Progenitor cell of endocrine pancreas (in vitro differentiated cells): ENCODE results near the gene CNIH1. TPM values are rescaled to one million over a fixed set of nuclear protein-coding genes. Genes with fewer than 3 reads are reported as not detected.

ENCODE experiments used
- DNase-seq: peaks from one replicate; pipeline ENCODE4 v3.0.0; 2021; ENCODE audit warnings: low spot score; ENCODE audit not compliant: unreplicated experiment
- H3K27ac Mint-ChIP-seq: 2 replicates; pipeline ENCODE4 v1.8.0; 2021; ENCODE audit warnings: mild to moderate bottlenecking, moderate library complexity, mixed read lengths
- H3K27me3 Mint-ChIP-seq: 2 replicates; pipeline ENCODE4 v1.8.0; 2021; ENCODE audit warnings: mixed read lengths
- H3K36me3 Mint-ChIP-seq: 2 replicates; pipeline ENCODE4 v1.8.0; 2022; ENCODE audit warnings: mixed read lengths; ENCODE audit not compliant: insufficient read depth
- H3K4me1 Mint-ChIP-seq: 2 replicates; pipeline ENCODE4 v1.8.0; 2021; ENCODE audit warnings: low read depth, mixed read lengths
- H3K4me3 Mint-ChIP-seq: 2 replicates; pipeline ENCODE4 v1.8.0; 2021; ENCODE audit warnings: low read depth, mild to moderate bottlenecking, moderate library complexity, mixed read lengths
- H3K9me3 Mint-ChIP-seq: 2 replicates; pipeline ENCODE4 v1.8.0; 2021; ENCODE audit warnings: low read depth, mixed read lengths
- total RNA-seq: library from RNA; stranded (reverse); gene quantifications from 2 replicates; pipeline ENCODE4 v1.2.1, GENCODE V29; 2021
- TF ChIP-seq, protein P1 (sequence below): fragments of 200-600 bp; sonication (generic); IDR thresholded peaks from one replicate; pipeline ENCODE4 v1.5.0; 2021; ENCODE audit warnings: antibody characterized with exemption, mild to moderate bottlenecking; ENCODE audit not compliant: unreplicated experiment

CNIH1 gene
- total RNA-seq, 1 donor from 2014 or later, result 106 TPM

DNA sequence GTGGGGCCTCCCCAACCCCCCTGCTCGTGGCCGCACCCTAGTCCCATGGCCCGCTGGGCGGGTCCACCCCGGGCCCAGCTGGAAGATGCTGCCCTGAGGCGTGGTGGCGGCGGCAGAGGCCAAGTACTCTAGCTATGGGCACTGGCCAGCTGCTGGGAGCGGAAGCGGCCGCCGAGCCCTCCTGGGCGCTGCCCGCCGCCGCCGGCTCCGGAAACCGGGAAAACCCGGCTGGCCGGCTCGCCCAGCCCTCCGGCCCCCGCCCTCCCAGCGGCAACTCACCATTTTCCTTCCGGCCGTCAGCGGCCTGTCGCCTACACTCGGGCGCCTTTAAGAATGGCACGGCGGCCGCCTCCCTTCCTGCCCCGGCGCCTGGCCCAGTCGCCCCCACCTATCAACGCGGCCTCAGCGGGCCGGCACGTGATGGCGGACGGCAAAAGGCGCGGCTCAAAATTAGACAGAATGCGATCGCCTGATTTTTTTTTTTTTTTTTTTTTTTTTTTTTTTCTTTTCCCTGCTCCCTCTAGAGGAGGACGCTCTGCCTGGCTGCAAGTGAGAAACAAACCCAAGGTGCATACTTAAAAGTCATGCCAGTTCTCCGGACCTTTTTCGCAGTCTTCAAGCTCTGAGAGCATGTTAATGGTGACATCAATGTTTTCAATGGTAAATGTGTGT lies 47.6 kb upstream of the CNIH1 start, which contains the start of gene GMFB:
GMFB (minus strand) TSS at position 335 of the 672 bp plus-strand sequence; CDS start at position 282, 53 bp downstream.
- Mint-ChIP-seq H3K27ac (peak within 1 kb of the TSS; percentile 98), H3K27me3 (no peaks in the 10 kb centered on the region), H3K36me3 (peaks cover 9% of the 10 kb centered on the region), H3K9me3 (no peaks in the 10 kb centered on the region), H3K4me1 (peaks cover 22% of the 10 kb centered on the region), H3K4me3 (peak within 1 kb of the TSS; percentile 86)
- TF ChIP-seq, protein P1, sequence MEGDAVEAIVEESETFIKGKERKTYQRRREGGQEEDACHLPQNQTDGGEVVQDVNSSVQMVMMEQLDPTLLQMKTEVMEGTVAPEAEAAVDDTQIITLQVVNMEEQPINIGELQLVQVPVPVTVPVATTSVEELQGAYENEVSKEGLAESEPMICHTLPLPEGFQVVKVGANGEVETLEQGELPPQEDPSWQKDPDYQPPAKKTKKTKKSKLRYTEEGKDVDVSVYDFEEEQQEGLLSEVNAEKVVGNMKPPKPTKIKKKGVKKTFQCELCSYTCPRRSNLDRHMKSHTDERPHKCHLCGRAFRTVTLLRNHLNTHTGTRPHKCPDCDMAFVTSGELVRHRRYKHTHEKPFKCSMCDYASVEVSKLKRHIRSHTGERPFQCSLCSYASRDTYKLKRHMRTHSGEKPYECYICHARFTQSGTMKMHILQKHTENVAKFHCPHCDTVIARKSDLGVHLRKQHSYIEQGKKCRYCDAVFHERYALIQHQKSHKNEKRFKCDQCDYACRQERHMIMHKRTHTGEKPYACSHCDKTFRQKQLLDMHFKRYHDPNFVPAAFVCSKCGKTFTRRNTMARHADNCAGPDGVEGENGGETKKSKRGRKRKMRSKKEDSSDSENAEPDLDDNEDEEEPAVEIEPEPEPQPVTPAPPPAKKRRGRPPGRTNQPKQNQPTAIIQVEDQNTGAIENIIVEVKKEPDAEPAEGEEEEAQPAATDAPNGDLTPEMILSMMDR, result peak; percentile 50
- peak; percentile 74 for DNase-seq

DNA sequence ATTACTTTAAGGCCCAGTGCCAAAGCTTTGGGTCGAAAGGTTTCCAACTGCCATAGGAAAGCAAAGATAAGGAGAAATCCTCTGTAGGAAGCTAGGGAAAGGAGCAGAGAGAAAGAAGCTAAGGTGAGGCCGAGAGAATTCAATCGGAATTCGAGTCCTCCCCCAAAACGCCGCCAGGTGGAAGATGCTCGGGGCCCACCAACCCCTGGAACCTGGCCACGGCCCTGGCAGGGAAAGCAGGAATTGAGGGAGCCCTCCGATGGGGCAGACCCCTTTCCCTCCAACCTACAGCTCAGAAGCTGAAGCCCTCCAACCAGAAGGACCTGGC lies 47.1 kb upstream of the CNIH1 start:
- Mint-ChIP-seq H3K36me3 (peaks cover 9% of the 10 kb centered on the region), H3K27me3 (no peaks in the 10 kb centered on the region), H3K4me3 (peak overlapping the region; percentile 86), H3K4me1 (peaks cover 22% of the 10 kb centered on the region), H3K27ac (peak overlapping the region; percentile 98), H3K9me3 (no peaks in the 10 kb centered on the region)
- TF ChIP-seq, protein P1, result peak; percentile 49
- no peak for DNase-seq

DNA sequence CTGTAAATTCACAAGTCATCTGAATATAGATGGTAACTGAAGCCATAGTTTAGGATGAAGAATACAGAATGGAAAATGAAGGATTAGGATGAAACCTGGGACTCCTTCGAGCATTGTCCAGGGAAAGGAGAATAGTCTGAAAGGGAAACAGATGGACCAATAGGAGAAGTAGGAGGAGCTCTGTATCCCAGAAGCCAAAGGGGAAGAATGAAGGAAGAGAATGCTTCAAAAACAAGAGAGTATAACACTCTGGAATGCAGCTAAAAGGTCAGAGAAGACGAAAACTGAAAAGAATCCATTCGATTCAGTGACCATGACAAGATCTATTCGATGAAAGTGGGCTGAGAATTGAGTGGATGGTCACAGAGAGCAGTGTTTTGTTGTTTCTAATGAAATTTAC lies 46.6 kb upstream of the CNIH1 start:
- Mint-ChIP-seq H3K4me3 (peak overlapping the region; percentile 86), H3K27me3 (no peaks in the 10 kb centered on the region), H3K9me3 (no peaks in the 10 kb centered on the region), H3K36me3 (peaks cover 12% of the 10 kb centered on the region), H3K4me1 (peaks cover 20% of the 10 kb centered on the region), H3K27ac (peak overlapping the region; percentile 98)
- DNase-seq, result no peak
- TF ChIP-seq, protein P1, result no peak

DNA sequence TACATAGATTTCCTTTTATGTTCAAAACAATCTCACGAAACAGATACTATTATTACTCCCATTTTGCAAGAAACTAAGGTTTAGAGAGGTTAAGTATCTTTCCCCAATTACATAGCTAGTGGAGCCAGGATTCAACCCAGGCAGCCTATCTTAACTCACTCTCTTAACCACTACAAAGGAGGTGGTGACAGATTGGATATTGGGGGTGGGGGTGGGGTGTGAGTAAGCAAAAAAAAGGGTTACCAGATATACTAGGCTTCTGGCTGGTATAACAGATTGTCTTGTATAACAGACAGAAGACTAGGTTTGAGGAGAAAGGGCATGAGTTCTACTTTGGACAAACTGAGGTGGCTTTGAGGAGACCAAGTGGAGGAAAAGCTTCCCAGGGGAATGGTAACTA lies 45.5 kb upstream of the CNIH1 start:
- DNase-seq, result no peak
- H3K4me3 Mint-ChIP-seq, result peak overlapping the region; percentile 51
- H3K27me3 Mint-ChIP-seq, result no peaks in the 10 kb centered on the region
- H3K27ac Mint-ChIP-seq, result no peak overlapping the region
- no peaks in the 10 kb centered on the region for H3K9me3 Mint-ChIP-seq
- TF ChIP-seq, protein P1, result no peak
- peaks cover 20% of the 10 kb centered on the region for H3K4me1 Mint-ChIP-seq
- peaks cover 12% of the 10 kb centered on the region for H3K36me3 Mint-ChIP-seq

DNA sequence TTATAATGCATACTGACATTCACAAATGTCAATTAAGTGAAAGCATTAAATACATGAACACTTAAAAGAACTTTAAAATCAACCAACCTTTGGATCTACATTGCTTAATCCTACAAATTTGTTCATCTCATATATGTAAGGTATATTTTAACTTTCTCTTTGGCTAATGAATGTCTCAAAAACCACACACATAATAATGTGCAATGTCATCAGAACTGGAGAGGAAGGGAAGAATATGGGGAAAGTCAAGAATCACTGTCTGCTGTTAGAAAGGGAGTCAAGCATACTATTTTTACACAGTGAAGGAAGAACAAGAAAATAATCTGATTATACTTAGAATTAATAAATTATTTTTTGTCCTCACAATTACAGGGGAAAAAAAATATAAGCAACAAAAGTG lies 42.7 kb upstream of the CNIH1 start:
- Mint-ChIP-seq H3K27me3 (no peaks in the 10 kb centered on the region), H3K36me3 (peaks cover 13% of the 10 kb centered on the region), H3K9me3 (no peaks in the 10 kb centered on the region), H3K27ac (no peak overlapping the region), H3K4me3 (no peak overlapping the region), H3K4me1 (peaks cover 13% of the 10 kb centered on the region)
- TF ChIP-seq, protein P1, result no peak
- no peak for DNase-seq
